SHP77 treated with DMSO at 0.1 percent for 48 hours (cell line): ENCODE data around the gene FGF6.
"Not testable (repeated sequence)": the region's sequence is repeated elsewhere in the genome, so short reads cannot be mapped to it uniquely, and the experiment has no call there.

Experiments
- DNase-seq: peaks from one replicate; lab custom pipeline; 2025; lab: John Stamatoyannopoulos, UW

The FGF6 gene

GRCh38 chr12:4418913-4419312, 26.7 kb downstream of the FGF6 start:
- no peak for DNase-seq

- DNase-seq, result no peak
Observed at GRCh38 chr12:4417936-4418335, 27.7 kb downstream of the FGF6 start.

- DNase-seq, result no peak
Observed at GRCh38 chr12:4417455-4417854, 28.2 kb downstream of the FGF6 start.

DNA sequence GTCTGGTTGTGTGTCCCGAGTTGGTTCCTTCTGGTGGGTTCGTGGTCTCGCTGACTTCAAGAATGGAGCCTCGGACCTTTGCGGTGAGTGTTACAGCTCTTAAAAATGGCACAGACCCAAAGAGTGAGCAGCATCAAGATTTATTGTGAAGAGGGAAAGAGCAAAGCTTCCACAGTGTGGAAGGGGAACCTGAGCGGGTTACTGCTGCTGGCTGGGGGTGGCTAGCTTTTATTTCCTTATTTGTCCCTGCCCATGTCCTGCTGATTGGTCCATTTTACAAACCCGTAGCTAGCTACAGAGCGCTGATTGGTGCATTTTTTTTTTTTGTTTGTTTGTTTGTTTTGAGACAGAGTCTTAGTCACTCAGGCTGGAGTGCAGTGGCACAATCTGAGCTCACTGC, 29.3 kb downstream of the FGF6 start:
- DNase-seq, result no peak

- no peak for DNase-seq
Observed at GRCh38 chr12:4412465-4412864, 33.1 kb downstream of the FGF6 start.

- DNase-seq, result no peak
Observed at GRCh38 chr12:4412056-4412455, 33.6 kb downstream of the FGF6 start.

GRCh38 chr12:4407136-4407535, 38.5 kb downstream of the FGF6 start:
- DNase-seq, result no peak

GRCh38 chr12:4404877-4405637, 40.6 kb downstream of the FGF6 start:
- not testable (repeated sequence) for DNase-seq

GRCh38 chr12:4402996-4403395, 42.6 kb downstream of the FGF6 start:
- no peak for DNase-seq

DNA sequence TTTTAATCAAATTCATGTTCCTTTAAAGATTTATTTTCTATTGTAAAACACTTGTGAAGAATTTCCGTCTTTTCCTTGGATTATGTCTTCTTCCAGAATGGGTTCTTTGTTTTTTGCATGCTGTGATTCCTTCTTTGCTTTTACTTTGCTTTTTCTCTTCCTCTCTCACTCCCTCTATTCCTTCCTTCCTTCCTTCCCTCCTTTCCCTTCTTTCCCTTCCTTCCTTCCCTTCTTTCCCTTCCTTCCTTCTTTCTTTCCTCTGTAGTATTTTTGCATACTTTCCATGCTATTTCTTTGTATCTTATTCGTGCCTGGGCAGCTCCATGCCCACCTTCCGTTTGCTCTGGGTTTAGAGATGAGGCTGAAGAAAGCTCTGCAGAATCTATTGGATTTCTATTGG, 44.5 kb downstream of the FGF6 start:
- no peak for DNase-seq

- no peak for DNase-seq
Observed at GRCh38 chr12:4395818-4396217, 49.8 kb downstream of the FGF6 start.

GRCh38 chr12:4393211-4393610, 52.4 kb downstream of the FGF6 start:
- no peak for DNase-seq

DNA sequence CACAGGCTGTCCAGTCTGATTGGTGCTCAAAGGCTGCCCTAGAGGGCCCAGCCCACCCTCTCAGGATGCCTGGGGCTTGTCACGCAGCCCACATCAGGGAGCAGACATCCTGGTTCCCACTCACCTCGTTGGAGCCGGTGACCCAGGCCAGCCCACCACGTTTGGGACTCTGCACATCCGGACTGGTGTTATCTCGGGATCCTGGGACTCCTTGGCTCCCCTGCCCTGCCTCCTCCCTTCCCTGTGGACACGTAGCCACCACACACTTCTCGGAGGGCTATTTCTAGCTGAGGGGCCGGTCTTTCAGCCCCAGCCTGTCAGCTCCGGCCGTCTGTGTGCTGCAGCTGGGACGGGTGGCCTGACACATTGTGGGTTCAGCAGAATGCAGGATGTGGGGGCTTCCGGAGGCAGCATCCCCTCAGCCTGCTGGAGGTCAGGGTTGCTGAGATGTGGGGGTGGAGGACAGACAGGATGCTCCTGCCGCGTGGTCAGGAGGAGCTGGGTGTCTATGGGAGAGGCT, 53.3 kb downstream of the FGF6 start:
- DNase-seq, result no peak

GRCh38 chr12:4388662-4389061, 57.0 kb downstream of the FGF6 start:
- DNase-seq, result no peak

GRCh38 chr12:4388032-4388431, 57.6 kb downstream of the FGF6 start:
- no peak for DNase-seq

DNA sequence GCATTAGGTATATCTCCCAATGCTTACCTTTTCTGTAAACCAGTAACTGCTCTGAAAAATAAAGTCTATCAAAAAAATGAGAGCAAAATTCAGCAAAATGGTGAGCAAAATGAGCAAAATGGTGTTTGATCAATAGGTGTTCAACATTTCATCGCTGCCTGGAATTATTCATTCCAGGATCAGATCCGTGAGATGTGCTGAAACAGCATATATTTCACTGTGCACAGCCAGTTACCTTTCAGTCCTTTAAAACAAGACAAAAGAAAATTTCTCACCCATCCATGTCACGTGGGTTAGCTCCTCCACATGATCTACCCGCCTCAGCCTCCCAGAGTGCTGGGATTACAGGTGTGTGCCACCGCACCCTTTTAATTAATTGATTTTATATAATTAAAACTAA, 58.0 kb downstream of the FGF6 start:
- DNase-seq, result no peak

DNA sequence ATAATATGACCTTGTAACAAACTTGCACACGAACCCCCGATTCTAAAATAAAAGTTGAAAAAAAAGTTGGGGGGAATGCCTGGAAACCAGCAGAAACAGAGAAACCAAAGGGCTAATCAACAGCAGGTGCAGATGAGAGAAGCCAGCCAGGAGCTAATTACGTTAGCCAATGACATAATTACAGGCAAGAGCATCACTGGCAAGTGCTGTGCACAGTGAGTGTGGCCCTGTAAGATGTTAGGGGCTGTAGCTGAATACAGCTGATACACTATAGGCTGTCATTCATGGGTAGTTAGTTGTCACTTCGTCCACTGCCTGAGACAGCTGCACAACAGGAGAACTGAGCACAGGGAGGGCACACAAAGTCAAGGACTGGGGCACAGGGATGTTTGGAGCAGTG, 58.8 kb downstream of the FGF6 start:
- DNase-seq, result no peak
